DND-41 (cell line): ENCODE measurements around the gene SLITRK2.

Experiments used
- ATAC-seq: fragments of 200-7000 bp; cut with Tn5 transposase; 3 replicates; pipeline ENCODE4 v1.9.1; 2021; ENCODE audit warnings: low read depth; ENCODE audit not compliant: insufficient read depth
- DNase-seq: peaks from one replicate; pipeline ENCODE4 v3.0.0-alpha.2; 2020
- H2AFZ ChIP-seq: 2 replicates; pipeline ENCODE4 v1.6.0; 2012; ENCODE audit warnings: low read depth, low read length
- H3K27ac ChIP-seq: 2 replicates; pipeline ENCODE4 v1.5.1; 2012; ENCODE audit warnings: low read length, inconsistent platforms
- H3K27me3 ChIP-seq: fragments of 200-600 bp; sonication (generic); 2 replicates; pipeline ENCODE4 v1.6.0; 2012; ENCODE audit warnings: low read length, mild to moderate bottlenecking, inconsistent platforms; ENCODE audit not compliant: insufficient read depth, poor library complexity
- H3K36me3 ChIP-seq: 2 replicates; pipeline ENCODE4 v1.5.1; 2012; ENCODE audit warnings: low read length, inconsistent platforms; ENCODE audit not compliant: insufficient read depth
- H3K4me1 ChIP-seq: 2 replicates; pipeline ENCODE4 v1.5.1; 2012; ENCODE audit warnings: mild to moderate bottlenecking, low read length; ENCODE audit not compliant: insufficient read depth
- H3K4me2 ChIP-seq: 2 replicates; pipeline ENCODE4 v1.6.0; 2012; ENCODE audit warnings: mild to moderate bottlenecking, moderate library complexity, low read length, inconsistent platforms; ENCODE audit not compliant: insufficient read depth
- H3K4me3 ChIP-seq, 2 experiments: fragments of 200-600 bp in 1 of 2; shearing (Covaris generic) in 1 of 2; 2 replicates each; pipeline ENCODE4 v1.5.1; 2012 to 2016; ENCODE audit warnings: inconsistent platforms in 2 of 2, low read length in 2 of 2, mild to moderate bottlenecking in 2 of 2, low read depth in 1 of 2, moderate library complexity in 1 of 2
- H3K79me2 ChIP-seq: 2 replicates; pipeline ENCODE4 v1.6.0; 2012; ENCODE audit warnings: low read length, inconsistent platforms; ENCODE audit not compliant: insufficient read depth
- H3K9ac ChIP-seq: 2 replicates; pipeline ENCODE4 v1.6.0; 2012; ENCODE audit warnings: low read depth, mild to moderate bottlenecking, inconsistent platforms, low read length, moderate library complexity
- H3K9me3 ChIP-seq: 2 replicates; pipeline ENCODE4 v1.5.1; 2012; ENCODE audit warnings: low read length, moderate library complexity, mild to moderate bottlenecking, inconsistent platforms; ENCODE audit not compliant: insufficient read depth, severe bottlenecking
- H4K20me1 ChIP-seq: 2 replicates; pipeline ENCODE4 v1.6.0; 2012; ENCODE audit warnings: low read length; ENCODE audit not compliant: insufficient read depth
- EZH2 ChIP-seq: IDR thresholded peaks from 3 replicates; pipeline ENCODE4 v1.6.1; 2012; ENCODE audit warnings: borderline replicate concordance, low read depth, mild to moderate bottlenecking, moderate library complexity, low read length, inconsistent platforms; ENCODE audit not compliant: severe bottlenecking
- TF ChIP-seq, protein P1 (sequence below): IDR thresholded peaks from 2 replicates; pipeline ENCODE4 v1.5.1; 2012; ENCODE audit warnings: borderline replicate concordance, low read length, moderate library complexity, mild to moderate bottlenecking; ENCODE audit not compliant: poor library complexity, severe bottlenecking; ENCODE audit errors: extremely low read depth

Gene SLITRK2

DNA sequence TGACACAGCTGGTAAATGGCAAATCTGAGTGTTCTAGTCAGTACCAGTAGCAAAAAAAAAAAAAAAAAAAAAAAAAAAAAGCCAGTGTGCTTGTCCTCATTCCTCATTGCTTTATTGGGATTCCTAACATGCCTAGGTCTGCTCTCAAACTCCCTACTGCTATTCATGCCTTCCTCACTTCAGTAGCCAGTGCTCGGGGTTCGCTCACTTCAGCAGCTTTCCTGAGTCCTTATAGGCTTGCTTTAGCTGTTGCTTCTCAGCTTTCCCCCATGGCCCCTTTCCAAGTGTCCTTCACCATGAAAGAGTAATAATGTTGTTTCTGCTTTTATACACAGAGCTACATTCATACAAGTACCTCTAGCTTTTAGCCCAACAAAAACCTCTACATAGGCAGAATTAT is 30.8 kb downstream of the SLITRK2 start:
- Histone ChIP-seq H3K4me1 (no peaks in the 10 kb centered on the region), H3K9me3 (no peaks in the 10 kb centered on the region), H4K20me1 (no peaks in the 10 kb centered on the region), H3K36me3 (no peaks in the 10 kb centered on the region), H2AFZ (no peak overlapping the region), H3K79me2 (no peaks in the 10 kb centered on the region), H3K27ac (no peak overlapping the region), H3K27me3 (no peaks in the 10 kb centered on the region), H3K9ac (no peak overlapping the region), H3K4me3 (no peak overlapping the region), H3K4me2 (no peak overlapping the region)
- ATAC-seq (no peak), DNase-seq (no peak)
- TF ChIP-seq, protein P1, sequence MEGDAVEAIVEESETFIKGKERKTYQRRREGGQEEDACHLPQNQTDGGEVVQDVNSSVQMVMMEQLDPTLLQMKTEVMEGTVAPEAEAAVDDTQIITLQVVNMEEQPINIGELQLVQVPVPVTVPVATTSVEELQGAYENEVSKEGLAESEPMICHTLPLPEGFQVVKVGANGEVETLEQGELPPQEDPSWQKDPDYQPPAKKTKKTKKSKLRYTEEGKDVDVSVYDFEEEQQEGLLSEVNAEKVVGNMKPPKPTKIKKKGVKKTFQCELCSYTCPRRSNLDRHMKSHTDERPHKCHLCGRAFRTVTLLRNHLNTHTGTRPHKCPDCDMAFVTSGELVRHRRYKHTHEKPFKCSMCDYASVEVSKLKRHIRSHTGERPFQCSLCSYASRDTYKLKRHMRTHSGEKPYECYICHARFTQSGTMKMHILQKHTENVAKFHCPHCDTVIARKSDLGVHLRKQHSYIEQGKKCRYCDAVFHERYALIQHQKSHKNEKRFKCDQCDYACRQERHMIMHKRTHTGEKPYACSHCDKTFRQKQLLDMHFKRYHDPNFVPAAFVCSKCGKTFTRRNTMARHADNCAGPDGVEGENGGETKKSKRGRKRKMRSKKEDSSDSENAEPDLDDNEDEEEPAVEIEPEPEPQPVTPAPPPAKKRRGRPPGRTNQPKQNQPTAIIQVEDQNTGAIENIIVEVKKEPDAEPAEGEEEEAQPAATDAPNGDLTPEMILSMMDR: no peak
- TF ChIP-seq EZH2: no peak

DNA sequence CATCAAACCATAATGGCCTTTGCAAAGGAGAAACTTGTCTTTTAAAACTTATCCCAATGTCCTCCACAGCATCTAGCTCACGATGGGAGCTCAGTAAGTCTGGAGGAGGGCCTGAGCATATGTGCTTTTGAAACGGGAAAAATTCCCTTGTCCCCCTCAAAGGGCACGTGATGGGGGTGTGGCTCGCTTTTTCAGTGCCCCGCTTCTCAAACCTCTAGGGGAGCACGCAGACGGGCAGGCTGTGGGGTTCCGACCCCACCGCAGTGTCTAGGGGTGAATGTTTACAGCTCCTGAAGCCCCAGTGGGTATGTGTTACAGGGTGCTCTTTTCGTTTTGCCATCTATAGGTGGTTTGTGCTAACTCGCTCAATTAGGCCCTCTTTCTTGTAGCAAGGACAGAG is 31.2 kb downstream of the SLITRK2 start:
- Histone ChIP-seq H3K4me1 (no peaks in the 10 kb centered on the region), H2AFZ (no peak overlapping the region), H3K9ac (no peak overlapping the region), H4K20me1 (no peaks in the 10 kb centered on the region), H3K27me3 (no peaks in the 10 kb centered on the region), H3K36me3 (no peaks in the 10 kb centered on the region), H3K27ac (no peak overlapping the region), H3K9me3 (no peaks in the 10 kb centered on the region), H3K4me2 (no peak overlapping the region), H3K79me2 (no peaks in the 10 kb centered on the region), H3K4me3 (no peak overlapping the region)
- no peak for TF ChIP-seq EZH2
- TF ChIP-seq, protein P1: no peak
- DNase-seq (no peak), ATAC-seq (no peak)

DNA sequence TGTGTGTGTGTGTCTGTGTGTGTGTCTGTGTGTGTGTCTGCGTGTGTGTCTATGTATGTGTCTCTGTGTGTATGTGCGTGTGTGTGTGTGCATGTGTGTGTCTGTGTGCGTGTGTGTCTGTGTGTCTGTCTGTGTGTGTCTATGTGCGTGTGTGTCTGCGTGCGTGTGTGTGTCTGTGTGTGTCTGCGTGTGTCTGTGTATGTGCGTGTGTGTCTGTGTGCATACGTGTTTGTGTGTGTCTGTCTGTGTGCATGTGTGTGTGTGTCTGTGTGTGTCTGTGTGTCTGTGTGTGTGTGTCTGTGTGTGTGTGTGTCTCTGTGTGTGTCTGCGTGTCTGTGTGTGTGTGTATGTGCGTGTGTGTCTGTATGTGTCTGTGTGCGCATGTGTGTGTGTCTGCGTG is 35.6 kb downstream of the SLITRK2 start:
- ATAC-seq: no peak
- H2AFZ ChIP-seq: no peak overlapping the region
- H3K36me3 ChIP-seq: no peaks in the 10 kb centered on the region
- no peaks in the 10 kb centered on the region for H3K27me3 ChIP-seq
- H3K79me2 ChIP-seq: no peaks in the 10 kb centered on the region
- no peak for DNase-seq
- no peaks in the 10 kb centered on the region for H4K20me1 ChIP-seq
- TF ChIP-seq, protein P1: no peak
- no peak for TF ChIP-seq EZH2
- no peaks in the 10 kb centered on the region for H3K9me3 ChIP-seq
- no peak overlapping the region for H3K9ac ChIP-seq
- no peak overlapping the region for H3K4me2 ChIP-seq
- H3K27ac ChIP-seq: no peak overlapping the region
- H3K4me3 ChIP-seq: no peak overlapping the region
- no peaks in the 10 kb centered on the region for H3K4me1 ChIP-seq

DNA sequence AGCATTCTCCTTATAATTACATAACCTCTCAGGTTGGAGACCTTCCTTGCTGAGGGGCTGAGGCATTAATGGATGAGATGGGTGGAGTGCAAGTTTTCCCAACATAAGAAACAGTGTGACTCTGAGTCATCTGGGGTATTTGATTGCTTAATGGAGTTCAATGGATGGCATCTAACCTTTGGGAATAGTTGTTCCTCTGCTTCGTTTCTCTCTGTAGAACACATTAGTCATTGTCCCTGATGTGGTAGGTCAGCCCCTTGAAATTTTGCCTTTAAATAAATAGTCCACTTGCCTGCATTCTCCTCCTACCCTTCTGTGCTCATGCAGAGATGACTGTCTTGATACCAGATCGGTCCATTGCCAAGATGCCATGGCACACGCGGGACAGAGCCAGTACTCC is 38.6 kb downstream of the SLITRK2 start:
- H2AFZ ChIP-seq: no peak overlapping the region
- H3K27me3 ChIP-seq: no peaks in the 10 kb centered on the region
- ATAC-seq (no peak), DNase-seq (no peak)
- H3K79me2 ChIP-seq: no peaks in the 10 kb centered on the region
- no peak overlapping the region for H3K9ac ChIP-seq
- no peak overlapping the region for H3K4me3 ChIP-seq
- H3K4me2 ChIP-seq: no peak overlapping the region
- H3K36me3 ChIP-seq: no peaks in the 10 kb centered on the region
- no peaks in the 10 kb centered on the region for H3K4me1 ChIP-seq
- H4K20me1 ChIP-seq: no peaks in the 10 kb centered on the region
- no peak for TF ChIP-seq EZH2
- TF ChIP-seq, protein P1: no peak
- H3K9me3 ChIP-seq: no peaks in the 10 kb centered on the region
- H3K27ac ChIP-seq: no peak overlapping the region
